Tibial artery (tissue), 4 donors: ENCODE results near the gene JMJD7.

Experiments used
- DNase-seq, 2 donors: peaks; one replicate each; pipeline ENCODE4 v3.0.0-alpha.2; 2019
- H3K27ac ChIP-seq, 2 donors: fragments of 200-600 bp; sonication (generic) in 1 of 2; 1 replicate in 1 of 2; 2 replicates in 1 of 2; pipeline ENCODE4 v1.5.1; 2018 to 2019; ENCODE audit warnings: mild to moderate bottlenecking in 1 of 2
- H3K27me3 ChIP-seq, 2 donors: fragments of 200-600 bp; sonication (generic) in 1 of 2; one replicate each; pipeline versions ENCODE4 v1.5.1 to v1.6.0; 2016 to 2019
- H3K36me3 ChIP-seq, 3 donors: fragments of 200-600 bp; sonication (generic) in 2 of 3; one replicate each; pipeline ENCODE4 v1.5.1; 2016 to 2019; ENCODE audit warnings: mild to moderate bottlenecking in 2 of 3
- H3K4me1 ChIP-seq, 4 donors: fragments of 200-600 bp; sonication (generic) in 2 of 4; 1 replicate in 3 of 4; 2 replicates in 1 of 4; pipeline ENCODE4 v1.5.1; 2016 to 2019
- H3K4me3 ChIP-seq, 2 donors: fragments of 200-600 bp; sonication (generic) in 1 of 2; 1 replicate in 1 of 2; 2 replicates in 1 of 2; pipeline ENCODE4 v1.5.1; 2018 to 2019; ENCODE audit warnings: mild to moderate bottlenecking in 2 of 2
- H3K9me3 ChIP-seq, 3 donors: fragments of 200-600 bp; sonication (generic) in 1 of 3; one replicate each; pipeline ENCODE4 v1.5.1; 2016 to 2019
- intact Hi-C: fragments of 100-400 bp; cut with DNase I; formaldehyde crosslinking; loops from one replicate; pipeline ENCODE4 v1.15.0; 2023; ENCODE audit warnings: low total_unique reads
- TF ChIP-seq, protein P1 (sequence below), 2 experiments: fragments of 200-600 bp in 1 of 2; fragments of 450-650 bp in 1 of 2; IDR thresholded peaks; one replicate each; pipeline ENCODE4 v1.5.1; 2017 to 2019; ENCODE audit warnings: antibody characterized with exemption in 2 of 2, mild to moderate bottlenecking in 1 of 2, moderate library complexity in 1 of 2

The JMJD7 gene

DNA sequence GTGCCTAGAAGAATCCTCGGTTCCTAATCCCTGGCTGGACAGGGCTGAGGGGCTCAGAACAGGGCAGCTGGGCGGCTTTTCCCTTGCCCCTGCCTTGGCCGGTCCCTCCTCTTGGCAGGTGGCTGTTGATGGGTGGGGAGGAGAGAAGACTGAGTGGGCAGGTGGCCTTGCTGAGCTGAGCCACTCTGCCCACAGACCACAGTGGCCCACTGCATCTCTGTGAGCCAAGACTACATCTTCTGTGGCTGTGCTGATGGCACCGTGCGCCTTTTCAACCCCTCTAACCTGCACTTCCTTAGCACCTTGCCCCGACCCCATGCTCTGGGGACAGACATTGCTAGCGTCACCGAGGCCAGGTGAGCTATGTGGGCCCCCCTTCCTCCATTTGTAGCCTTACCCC is 14.5 kb upstream of the JMJD7 start:
- intact Hi-C loops: loop anchor here (10.0 kb wide), 1 partner anchor 219 kb away; no protein-coding TSS in a partner anchor

DNA sequence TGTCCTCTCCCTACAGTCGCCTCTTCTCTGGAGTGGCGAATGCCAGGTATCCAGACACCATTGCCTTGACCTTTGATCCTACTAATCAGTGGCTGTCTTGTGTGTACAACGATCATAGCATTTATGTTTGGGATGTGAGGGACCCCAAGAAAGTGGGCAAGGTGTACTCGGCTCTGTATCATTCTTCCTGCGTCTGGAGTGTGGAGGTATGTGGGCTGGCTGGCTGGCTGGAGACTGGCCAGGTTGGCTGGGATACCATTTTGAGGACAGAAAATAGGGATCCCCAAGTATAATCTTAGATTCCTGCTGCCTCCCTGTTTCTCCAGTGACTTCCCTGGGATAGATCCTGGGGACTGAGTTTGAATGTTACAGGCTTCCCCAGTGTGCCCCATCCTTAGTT is 13.4 kb upstream of the JMJD7 start:
- no peak overlapping the region for H3K4me3 ChIP-seq
- H3K36me3 ChIP-seq: peaks cover 35 to 79% (median 65%) of the 10 kb centered on the region in 3 donors
- no peaks in the 10 kb centered on the region for H3K9me3 ChIP-seq
- no peaks in the 10 kb centered on the region for H3K4me1 ChIP-seq
- no peak overlapping the region for H3K27ac ChIP-seq
- no peak for DNase-seq
- H3K27me3 ChIP-seq: no peaks in the 10 kb centered on the region
- intact Hi-C loops: loop anchor here (10.0 kb wide), 1 partner anchor 220 kb away; no protein-coding TSS in a partner anchor
- TF ChIP-seq, protein P1, sequence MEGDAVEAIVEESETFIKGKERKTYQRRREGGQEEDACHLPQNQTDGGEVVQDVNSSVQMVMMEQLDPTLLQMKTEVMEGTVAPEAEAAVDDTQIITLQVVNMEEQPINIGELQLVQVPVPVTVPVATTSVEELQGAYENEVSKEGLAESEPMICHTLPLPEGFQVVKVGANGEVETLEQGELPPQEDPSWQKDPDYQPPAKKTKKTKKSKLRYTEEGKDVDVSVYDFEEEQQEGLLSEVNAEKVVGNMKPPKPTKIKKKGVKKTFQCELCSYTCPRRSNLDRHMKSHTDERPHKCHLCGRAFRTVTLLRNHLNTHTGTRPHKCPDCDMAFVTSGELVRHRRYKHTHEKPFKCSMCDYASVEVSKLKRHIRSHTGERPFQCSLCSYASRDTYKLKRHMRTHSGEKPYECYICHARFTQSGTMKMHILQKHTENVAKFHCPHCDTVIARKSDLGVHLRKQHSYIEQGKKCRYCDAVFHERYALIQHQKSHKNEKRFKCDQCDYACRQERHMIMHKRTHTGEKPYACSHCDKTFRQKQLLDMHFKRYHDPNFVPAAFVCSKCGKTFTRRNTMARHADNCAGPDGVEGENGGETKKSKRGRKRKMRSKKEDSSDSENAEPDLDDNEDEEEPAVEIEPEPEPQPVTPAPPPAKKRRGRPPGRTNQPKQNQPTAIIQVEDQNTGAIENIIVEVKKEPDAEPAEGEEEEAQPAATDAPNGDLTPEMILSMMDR (IDR thresholded peaks at IDR 0.05): no peak

More for the DNA sequence above, 14.5 kb upstream of the JMJD7 start:
- Histone ChIP-seq H3K27ac (no peak overlapping the region), H3K36me3 (peaks cover 24 to 68% (median 55%) of the 10 kb centered on the region in 3 donors), H3K4me3 (no peak overlapping the region), H3K4me1 (no peaks in the 10 kb centered on the region), H3K27me3 (no peaks in the 10 kb centered on the region), H3K9me3 (no peaks in the 10 kb centered on the region)
- no peak for DNase-seq
- TF ChIP-seq, protein P1 (IDR thresholded peaks at IDR 0.05): no peak

DNA sequence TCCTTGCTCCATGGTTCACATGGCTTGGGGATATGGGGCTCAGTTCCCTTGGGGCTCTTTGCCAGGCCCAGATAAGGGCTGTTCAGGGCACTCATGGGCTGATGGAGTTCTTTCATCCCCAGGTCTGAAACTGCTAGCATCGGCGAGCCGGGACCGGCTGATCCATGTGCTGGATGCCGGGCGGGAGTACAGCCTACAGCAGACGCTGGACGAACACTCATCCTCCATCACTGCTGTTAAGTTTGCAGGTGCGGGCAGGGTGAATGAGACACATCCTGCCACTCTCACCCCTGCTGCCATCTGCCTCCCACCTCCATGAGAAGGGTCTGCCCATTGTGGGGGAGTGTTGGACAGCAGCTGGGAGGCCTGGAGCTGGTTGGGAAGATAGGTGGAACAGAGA is 11.1 kb upstream of the JMJD7 start:
- H3K36me3 ChIP-seq: peaks cover 44 to 99% (median 77%) of the 10 kb centered on the region in 3 donors
- H3K4me1 ChIP-seq: no peaks in the 10 kb centered on the region
- H3K4me3 ChIP-seq: no peak overlapping the region
- no peaks in the 10 kb centered on the region for H3K9me3 ChIP-seq
- no peaks in the 10 kb centered on the region for H3K27me3 ChIP-seq
- DNase-seq: no peak
- H3K27ac ChIP-seq: no peak overlapping the region
- TF ChIP-seq, protein P1 (IDR thresholded peaks at IDR 0.05): no peak
- intact Hi-C loops: loop anchor here (10.0 kb wide), 1 partner anchor 222 kb away; no protein-coding TSS in a partner anchor

DNA sequence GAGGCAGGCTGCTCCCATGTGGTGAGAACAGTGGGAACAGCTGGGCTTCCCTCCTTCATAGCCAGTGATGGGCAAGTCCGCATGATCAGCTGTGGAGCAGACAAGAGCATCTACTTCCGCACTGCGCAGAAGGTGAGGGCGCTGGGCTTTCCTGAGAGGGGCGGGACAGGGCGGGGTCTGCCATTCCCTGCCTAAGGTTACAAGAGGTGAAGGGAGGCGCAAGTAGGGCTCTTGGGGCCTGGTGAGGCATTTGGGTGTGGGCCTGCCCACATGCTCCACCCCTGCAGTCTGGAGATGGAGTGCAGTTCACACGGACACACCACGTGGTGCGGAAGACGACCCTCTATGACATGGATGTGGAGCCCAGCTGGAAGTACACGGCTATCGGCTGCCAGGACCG is 10.6 kb upstream of the JMJD7 start:
- intact Hi-C loops: loop anchor here (10.0 kb wide), 1 partner anchor 223 kb away; no protein-coding TSS in a partner anchor
- Histone ChIP-seq H3K36me3 (peaks cover 50 to 99% (median 78%) of the 10 kb centered on the region in 3 donors), H3K27ac (no peak overlapping the region), H3K27me3 (no peaks in the 10 kb centered on the region), H3K4me3 (no peak overlapping the region), H3K9me3 (no peaks in the 10 kb centered on the region), H3K4me1 (no peaks in the 10 kb centered on the region)
- TF ChIP-seq, protein P1 (IDR thresholded peaks at IDR 0.05): no peak
- no peak for DNase-seq

DNA sequence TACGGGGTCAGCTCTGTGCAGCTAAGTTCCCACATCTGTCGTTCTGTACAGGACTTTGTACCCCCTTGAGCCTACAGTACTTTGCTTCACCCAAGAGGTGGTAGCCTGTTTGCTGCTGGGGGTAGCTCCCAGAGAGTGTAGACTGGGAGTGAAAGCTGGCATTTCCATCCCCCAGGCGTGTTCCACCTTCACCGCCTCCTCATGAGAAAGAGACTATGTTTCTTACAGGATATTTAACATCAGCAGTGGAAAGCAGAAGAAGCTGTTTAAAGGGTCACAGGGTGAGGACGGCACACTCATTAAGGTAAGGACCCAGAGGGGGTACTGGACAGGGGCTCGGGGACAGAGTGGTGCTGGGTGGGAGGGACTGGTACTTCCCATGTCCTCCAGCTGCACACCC is 10.1 kb upstream of the JMJD7 start:
- DNase-seq: no peak
- no peaks in the 10 kb centered on the region for H3K4me1 ChIP-seq
- H3K27me3 ChIP-seq: no peaks in the 10 kb centered on the region
- H3K27ac ChIP-seq: no peak overlapping the region
- intact Hi-C loops: loop anchor here (10.0 kb wide), 1 partner anchor 223 kb away; no protein-coding TSS in a partner anchor
- TF ChIP-seq, protein P1 (IDR thresholded peaks at IDR 0.05): no peak
- no peak overlapping the region for H3K4me3 ChIP-seq
- peaks cover 53 to 99% (median 78%) of the 10 kb centered on the region in 3 donors for H3K36me3 ChIP-seq
- H3K9me3 ChIP-seq: no peaks in the 10 kb centered on the region
